Duodenal mucosa (tissue), 2 donors: Measurements from ENCODE around the gene IFI35.
"Not testable (repeated sequence)": the region's sequence is repeated elsewhere in the genome, so short reads cannot be mapped to it uniquely, and the experiment has no call there.

Source experiments
- H3K27ac ChIP-seq: one replicate; pipeline ENCODE4 v1.7.0; 2013; ENCODE audit warnings: low read depth, low read length
- H3K27me3 ChIP-seq, 2 donors: one replicate each; pipeline ENCODE4 v1.7.0; 2013; ENCODE audit warnings: low read length in 2 of 2, control low read depth in 1 of 2; ENCODE audit not compliant: insufficient read depth in 2 of 2, control insufficient read depth in 1 of 2
- H3K36me3 ChIP-seq, 2 donors: one replicate each; pipeline ENCODE4 v1.7.0; 2013; ENCODE audit warnings: low read length in 2 of 2, control low read depth in 1 of 2; ENCODE audit not compliant: insufficient read depth in 2 of 2, control insufficient read depth in 1 of 2
- H3K4me1 ChIP-seq, 2 donors: one replicate each; pipeline ENCODE4 v1.7.0; 2013; ENCODE audit warnings: low read length in 2 of 2, control low read depth in 1 of 2; ENCODE audit not compliant: insufficient read depth in 2 of 2, control insufficient read depth in 1 of 2
- H3K4me3 ChIP-seq, 2 donors: one replicate each; pipeline ENCODE4 v1.7.0; 2013; ENCODE audit warnings: low read length in 2 of 2, low read depth in 1 of 2
- H3K9ac ChIP-seq, 2 donors: one replicate each; pipeline ENCODE4 v1.7.0; 2013; ENCODE audit warnings: low read length in 2 of 2, low read depth in 1 of 2
- H3K9me3 ChIP-seq, 2 donors: one replicate each; pipeline ENCODE4 v1.7.0; 2013; ENCODE audit warnings: low read length in 2 of 2, control low read depth in 1 of 2; ENCODE audit not compliant: control insufficient read depth in 1 of 2

Gene IFI35

DNA sequence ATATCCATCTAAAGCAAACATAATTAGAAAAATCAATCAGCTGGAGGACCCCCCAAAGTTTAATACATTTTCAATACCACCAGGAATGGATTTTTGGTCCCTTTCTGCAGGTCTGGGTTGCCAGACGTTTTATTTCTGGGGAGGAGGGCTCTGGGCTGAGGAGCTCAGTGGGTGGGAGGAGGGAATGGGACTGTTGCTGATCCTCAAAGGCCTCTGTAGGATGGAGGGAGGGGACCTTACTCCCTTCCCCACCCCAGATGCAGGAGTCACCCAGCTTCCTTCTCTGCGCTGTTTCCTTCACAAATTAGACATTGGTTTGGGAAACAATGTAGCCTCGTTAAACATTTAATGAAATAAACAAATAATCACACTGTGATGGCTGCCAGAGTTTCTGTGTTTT lies 25.1 kb downstream of the IFI35 start:
- H3K36me3 ChIP-seq, result no peaks in the 10 kb centered on the region
- H3K27ac ChIP-seq, result no peak overlapping the region
- H3K27me3 ChIP-seq, result no peaks in the 10 kb centered on the region
- no peak overlapping the region for H3K9ac ChIP-seq
- no peaks in the 10 kb centered on the region for H3K4me1 ChIP-seq
- no peak overlapping the region for H3K4me3 ChIP-seq
- no peaks in the 10 kb centered on the region for H3K9me3 ChIP-seq

DNA sequence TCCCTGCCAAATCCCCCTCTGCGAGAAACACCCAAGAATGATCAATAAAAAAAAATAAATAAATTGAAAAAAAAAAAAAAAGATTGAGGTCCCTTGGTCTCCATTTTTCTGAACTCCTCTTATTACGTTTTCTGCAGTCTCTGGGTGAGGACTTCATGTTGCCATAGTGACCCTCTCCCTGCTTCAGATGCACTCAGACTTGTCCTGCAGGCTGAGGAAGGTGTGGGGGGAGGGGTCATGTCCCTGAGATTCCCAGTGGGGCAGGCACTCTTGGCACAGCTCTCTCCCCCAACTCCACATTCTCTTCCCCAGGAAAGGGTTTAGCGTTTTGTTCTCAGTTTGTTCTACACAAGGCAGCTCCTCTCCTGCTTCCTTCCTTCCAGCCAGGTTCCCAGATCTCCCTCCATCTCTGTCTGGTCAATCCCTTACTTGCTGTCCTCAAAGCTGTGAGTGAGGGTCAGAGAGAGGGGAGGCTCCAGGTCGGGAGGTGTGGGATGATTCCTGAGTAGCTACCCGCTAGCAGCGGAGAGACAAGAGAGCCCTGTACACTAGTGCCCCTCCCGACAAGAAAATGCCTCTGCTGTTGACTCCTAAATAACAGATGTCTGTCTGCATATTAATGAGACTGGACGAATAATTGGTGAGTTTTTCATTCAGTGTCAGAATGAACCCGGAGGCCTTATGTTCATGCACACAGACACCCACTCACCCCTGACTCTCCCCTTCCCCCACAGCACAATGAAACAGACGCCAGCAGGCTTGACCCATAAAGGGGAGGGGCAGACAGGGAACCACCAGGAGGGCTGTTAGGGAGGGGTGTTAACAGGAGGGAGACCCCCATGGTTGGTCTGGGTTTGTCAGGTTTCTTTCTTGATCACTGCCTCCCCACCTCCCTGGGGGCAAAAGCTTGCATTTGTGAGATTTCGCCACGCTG lies 27.6 kb downstream of the IFI35 start:
- no peaks in the 10 kb centered on the region for H3K27me3 ChIP-seq
- H3K27ac ChIP-seq, result no peak overlapping the region
- H3K36me3 ChIP-seq, result no peaks in the 10 kb centered on the region
- H3K9ac ChIP-seq, result no peak overlapping the region
- H3K4me3 ChIP-seq, result no peak overlapping the region
- H3K9me3 ChIP-seq, result no peaks in the 10 kb centered on the region
- H3K4me1 ChIP-seq, result no peaks in the 10 kb centered on the region

DNA sequence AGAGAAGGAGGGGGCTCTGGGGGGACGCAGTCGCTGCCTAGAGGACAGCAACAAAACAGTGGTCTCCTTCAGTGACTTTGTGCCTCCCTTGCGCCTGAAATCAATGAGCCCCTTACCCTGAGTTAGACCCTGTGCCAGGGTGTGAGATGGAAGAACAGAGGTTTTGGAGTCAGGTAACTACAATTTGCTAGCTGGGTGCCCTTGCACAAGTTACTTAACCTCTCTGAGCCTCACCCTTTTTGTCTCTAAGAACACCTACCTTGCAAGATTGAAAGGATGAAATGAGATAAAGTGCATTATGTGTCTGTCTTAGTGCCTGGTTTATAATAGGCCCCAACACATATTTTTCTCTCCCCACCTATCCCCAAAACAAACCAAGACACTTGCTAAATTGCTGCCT lies 28.3 kb downstream of the IFI35 start:
- Histone ChIP-seq H3K4me3 (no peak overlapping the region), H3K9ac (no peak overlapping the region), H3K9me3 (no peaks in the 10 kb centered on the region), H3K27ac (no peak overlapping the region), H3K36me3 (no peaks in the 10 kb centered on the region), H3K27me3 (no peaks in the 10 kb centered on the region), H3K4me1 (no peaks in the 10 kb centered on the region)

DNA sequence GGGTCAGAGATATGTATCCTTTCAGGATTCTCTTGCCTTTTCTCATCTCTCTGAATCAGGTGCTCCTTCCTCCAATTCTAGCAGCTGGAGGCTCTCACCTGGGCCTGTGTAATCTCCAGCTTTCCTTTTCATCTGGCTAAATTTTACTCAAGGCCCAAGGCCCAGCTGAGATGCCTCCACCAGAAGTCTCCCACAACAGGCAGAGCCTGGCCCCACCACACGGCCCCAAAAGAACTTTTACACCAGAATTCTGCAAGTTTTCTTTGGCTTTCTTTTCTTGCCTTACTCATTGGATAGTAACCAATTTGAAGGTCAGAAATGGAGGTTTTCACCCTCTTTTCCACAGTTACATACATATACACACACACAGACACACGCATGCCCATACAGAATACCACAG lies 33.1 kb downstream of the IFI35 start:
- Histone ChIP-seq H3K9me3 (no peaks in the 10 kb centered on the region), H3K27ac (no peak overlapping the region), H3K36me3 (no peaks in the 10 kb centered on the region), H3K4me3 (no peak overlapping the region), H3K4me1 (no peaks in the 10 kb centered on the region), H3K27me3 (no peaks in the 10 kb centered on the region), H3K9ac (no peak overlapping the region)

GRCh38 chr17:43040655-43041054 lies 34.1 kb downstream of the IFI35 start:
- H3K27me3 ChIP-seq, result no peaks in the 10 kb centered on the region
- no peak overlapping the region for H3K9ac ChIP-seq

GRCh38 chr17:43042025-43042628 lies 35.5 kb downstream of the IFI35 start:
- Histone ChIP-seq H3K36me3 (no peaks in the 10 kb centered on the region), H3K4me3 (no peak overlapping the region), H3K9me3 (no peaks in the 10 kb centered on the region), H3K27me3 (no peaks in the 10 kb centered on the region), H3K9ac (no peak overlapping the region), H3K27ac (no peak overlapping the region), H3K4me1 (no peaks in the 10 kb centered on the region)

More at GRCh38 chr17:43040655-43041054, 34.1 kb downstream of the IFI35 start:
- Histone ChIP-seq H3K4me3 (no peak overlapping the region), H3K36me3 (no peaks in the 10 kb centered on the region), H3K27ac (no peak overlapping the region), H3K9me3 (no peaks in the 10 kb centered on the region), H3K4me1 (no peaks in the 10 kb centered on the region)

GRCh38 chr17:43043307-43043706 lies 36.7 kb downstream of the IFI35 start:
- H3K27me3 ChIP-seq, result no peaks in the 10 kb centered on the region
- H3K36me3 ChIP-seq, result no peaks in the 10 kb centered on the region
- H3K4me1 ChIP-seq, result no peaks in the 10 kb centered on the region
- H3K9me3 ChIP-seq, result no peaks in the 10 kb centered on the region
- no peak overlapping the region for H3K4me3 ChIP-seq
- no peak overlapping the region for H3K27ac ChIP-seq
- H3K9ac ChIP-seq, result no peak overlapping the region

DNA sequence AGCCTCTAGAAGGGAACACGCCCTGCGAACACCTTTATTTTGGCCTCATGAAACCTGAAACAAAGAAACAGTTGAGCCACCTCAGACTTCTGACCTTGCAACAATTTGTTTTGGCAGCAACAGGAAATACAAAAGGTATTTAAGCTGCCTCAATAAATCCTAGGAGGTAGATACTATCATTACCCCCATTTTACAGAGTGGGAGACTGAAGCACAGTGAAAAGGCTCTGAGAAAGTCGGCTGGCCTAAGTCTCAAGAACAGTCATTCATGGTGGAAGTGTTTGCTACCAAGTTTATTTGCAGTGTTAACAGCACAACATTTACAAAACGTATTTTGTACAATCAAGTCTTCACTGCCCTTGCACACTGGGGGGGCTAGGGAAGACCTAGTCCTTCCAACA lies 37.4 kb downstream of the IFI35 start:
- H3K9ac ChIP-seq, result no peak overlapping the region
- H3K4me1 ChIP-seq, result no peaks in the 10 kb centered on the region
- no peak overlapping the region for H3K4me3 ChIP-seq
- H3K36me3 ChIP-seq, result no peaks in the 10 kb centered on the region
- no peak overlapping the region for H3K27ac ChIP-seq
- H3K9me3 ChIP-seq, result no peaks in the 10 kb centered on the region
- no peaks in the 10 kb centered on the region for H3K27me3 ChIP-seq

- H3K27ac ChIP-seq, result no peak overlapping the region
- H3K4me3 ChIP-seq, result no peak overlapping the region
- no peak overlapping the region for H3K9ac ChIP-seq
- no peaks in the 10 kb centered on the region for H3K9me3 ChIP-seq
- H3K4me1 ChIP-seq, result no peaks in the 10 kb centered on the region
- no peaks in the 10 kb centered on the region for H3K27me3 ChIP-seq
- peaks cover 0 to 18% of the 10 kb centered on the region in 2 donors for H3K36me3 ChIP-seq
These were observed 45.4 kb downstream of the IFI35 start for GRCh38 chr17:43051969-43052368.

DNA sequence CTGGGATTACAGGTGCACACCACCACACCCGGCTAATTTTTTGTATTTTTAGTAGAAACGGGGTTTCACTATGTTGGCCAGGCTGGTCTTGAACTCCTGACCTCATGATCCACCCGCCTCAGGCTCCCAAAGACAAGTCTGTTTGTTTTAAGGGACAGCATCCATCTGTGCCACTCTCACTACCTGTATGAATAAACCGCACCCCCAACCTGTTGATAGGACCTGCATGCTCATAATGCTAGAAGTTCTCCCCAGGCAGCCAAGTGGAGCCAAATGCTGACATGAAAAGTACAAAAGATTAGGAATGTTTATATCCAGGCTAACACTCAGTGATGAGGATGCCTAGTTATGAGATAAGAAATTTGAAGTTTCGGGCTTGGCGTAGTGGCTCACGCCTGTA lies 46.4 kb downstream of the IFI35 start:
- H3K36me3 ChIP-seq, result peaks cover 0 to 18% of the 10 kb centered on the region in 2 donors
- not testable (repeated sequence) for H3K27ac ChIP-seq, H3K9ac ChIP-seq, H3K9me3 ChIP-seq, H3K27me3 ChIP-seq, H3K4me3 ChIP-seq, H3K4me1 ChIP-seq
